IMR-90 (cell line): ENCODE data around the gene CNPY4. TPM values are rescaled to one million over a fixed set of nuclear protein-coding genes. Genes with fewer than 3 reads are reported as not detected.

Source experiments
- ATAC-seq: fragments of 200-7000 bp; cut with Tn5 transposase; 2 replicates; pipeline ENCODE4 v1.9.1; 2020; ENCODE audit warnings: low read depth, mild to moderate bottlenecking, moderate library complexity
- BruUV-seq: library from RNA; stranded (reverse); fragments of 400-500 nt; replicated peaks from 2 replicates; lab custom pipeline; 2021; lab: Mats Ljungman, UMichigan
- CTCF ChIA-PET: fragments of 300-600 bp; formaldehyde crosslinking; extraction: SDS; loops from one replicate; lab custom pipeline; 2021; ENCODE audit warnings: antibody characterized with exemption; lab: Yijun Ruan, JAX
- POLR2A ChIA-PET: fragments of 300-600 bp; sonication (Branson Sonifier 250); formaldehyde crosslinking; loops from one replicate; lab custom pipeline; 2022; ENCODE audit warnings: antibody characterized with exemption; ENCODE audit not compliant: unreplicated experiment; lab: Charles Lee
- DNase-seq: peaks from one replicate; pipeline ENCODE4 v3.0.0; 2013
- H2AFZ ChIP-seq: replicated peaks from 2 replicates; pipeline ENCODE3; 2013; ENCODE audit warnings: low read length, mild to moderate bottlenecking; ENCODE audit not compliant: poor library complexity
- H2AK5ac ChIP-seq: 2 replicates; pipeline ENCODE4 v1.6.1; 2013; ENCODE audit warnings: low read depth, low read length, inconsistent platforms
- H2AK9ac ChIP-seq: replicated peaks from 2 replicates; pipeline ENCODE3; 2013; ENCODE audit warnings: mild to moderate bottlenecking, low read depth, low read length, moderate library complexity; ENCODE audit not compliant: poor library complexity
- H2BK120ac ChIP-seq: 2 replicates; pipeline ENCODE4 v1.6.1; 2013; ENCODE audit warnings: low read depth, low read length, inconsistent platforms
- H2BK15ac ChIP-seq: 3 replicates; pipeline ENCODE4 v1.6.1; 2013; ENCODE audit warnings: low read depth, low read length, inconsistent platforms
- H2BK20ac ChIP-seq: 2 replicates; pipeline ENCODE4 v1.6.1; 2013; ENCODE audit warnings: low read depth, mild to moderate bottlenecking, inconsistent platforms, low read length, moderate library complexity
- H2BK5ac ChIP-seq: 2 replicates; pipeline ENCODE4 v1.6.1; 2013; ENCODE audit warnings: mild to moderate bottlenecking, low read depth, low read length, inconsistent platforms; ENCODE audit not compliant: poor library complexity, severe bottlenecking
- H3K14ac ChIP-seq: replicated peaks from 2 replicates; pipeline ENCODE4 v1.6.1; 2013; ENCODE audit warnings: low read depth, low read length, inconsistent platforms
- H3K18ac ChIP-seq: 2 replicates; pipeline ENCODE4 v1.6.1; 2013; ENCODE audit warnings: low read depth, low read length, control low read depth
- H3K23ac ChIP-seq: 2 replicates; pipeline ENCODE4 v1.6.1; 2013; ENCODE audit warnings: low read depth, low read length, inconsistent platforms
- H3K27ac ChIP-seq: 2 replicates; pipeline ENCODE4 v1.5.1; 2013; ENCODE audit warnings: mild to moderate bottlenecking, control low read depth, low read length; ENCODE audit not compliant: insufficient read depth
- H3K27me3 ChIP-seq: 2 replicates; pipeline ENCODE4 v1.6.1; 2013; ENCODE audit warnings: low read length; ENCODE audit not compliant: control insufficient read depth, insufficient read depth
- H3K36me3 ChIP-seq: 2 replicates; pipeline ENCODE4 v1.6.1; 2013; ENCODE audit warnings: low read length, mixed read lengths; ENCODE audit not compliant: control insufficient read depth, insufficient read depth
- H3K4ac ChIP-seq: 2 replicates; pipeline ENCODE4 v1.6.1; 2013; ENCODE audit warnings: low read depth, low read length, inconsistent platforms
- H3K4me1 ChIP-seq: 2 replicates; pipeline ENCODE4 v1.6.1; 2013; ENCODE audit warnings: low read length, mixed read lengths; ENCODE audit not compliant: control insufficient read depth, insufficient read depth
- H3K4me2 ChIP-seq: 2 replicates; pipeline ENCODE4 v1.6.1; 2013; ENCODE audit warnings: low read depth, mild to moderate bottlenecking, control low read depth, low read length, moderate library complexity
- H3K4me3 ChIP-seq: 2 replicates; pipeline ENCODE4 v1.5.1; 2013; ENCODE audit warnings: low read depth, mild to moderate bottlenecking, control low read depth, low read length, moderate library complexity; ENCODE audit not compliant: insufficient read depth
- H3K56ac ChIP-seq: 2 replicates; pipeline ENCODE4 v1.6.1; 2013; ENCODE audit warnings: low read length, inconsistent platforms; ENCODE audit not compliant: insufficient read depth; ENCODE audit errors: extremely low read depth
- H3K79me1 ChIP-seq, 2 experiments: 2 replicates each; pipeline ENCODE4 v1.6.1; 2013; ENCODE audit warnings: low read length in 2 of 2, inconsistent platforms in 1 of 2, low read depth in 1 of 2
- H3K9ac ChIP-seq: 2 replicates; pipeline ENCODE4 v1.6.1; 2013; ENCODE audit warnings: low read depth, low read length, control low read depth
- H3K9me1 ChIP-seq: 2 replicates; pipeline ENCODE4 v1.6.1; 2013; ENCODE audit warnings: low read length, inconsistent platforms; ENCODE audit not compliant: insufficient read depth
- H3K9me3 ChIP-seq: 2 replicates; pipeline ENCODE4 v1.6.1; 2013; ENCODE audit warnings: low read length; ENCODE audit not compliant: control insufficient read depth, insufficient read depth
- H4K20me1 ChIP-seq: 2 replicates; pipeline ENCODE4 v1.6.1; 2013; ENCODE audit warnings: low read length, inconsistent platforms; ENCODE audit not compliant: insufficient read depth
- H4K5ac ChIP-seq: 2 replicates; pipeline ENCODE4 v1.6.1; 2013; ENCODE audit warnings: mild to moderate bottlenecking, low read depth, low read length, control low read depth
- H4K8ac ChIP-seq, 2 experiments: 2 replicates each; pipeline ENCODE4 v1.6.1; 2013; ENCODE audit warnings: low read depth in 2 of 2, low read length in 2 of 2, control low read depth in 1 of 2, inconsistent platforms in 1 of 2
- H4K91ac ChIP-seq: 2 replicates; pipeline ENCODE4 v1.6.1; 2013; ENCODE audit warnings: low read depth, low read length, inconsistent platforms; ENCODE audit not compliant: insufficient read depth
- BHLHE40 ChIP-seq: fragments of 150-350 bp; IDR thresholded peaks from 2 replicates; pipeline ENCODE4 v1.6.1; 2016; ENCODE audit warnings: mild to moderate bottlenecking, low read depth, low read length
- RFX5 ChIP-seq: IDR thresholded peaks from 2 replicates; pipeline ENCODE4 v1.8.0; 2012; ENCODE audit warnings: low read depth, mild to moderate bottlenecking, low read length, moderate library complexity
- WGBS, 2 experiments: methylation state at CpG; one replicate each; pipeline versions ENCODE4 v1.1.5 to v1.1.7; 2013; ENCODE audit warnings: missing lambda C conversion rate in 2 of 2; ENCODE audit not compliant: insufficient read length in 1 of 2; ENCODE audit errors: extremely low coverage in 2 of 2; 5-methylcytosine and 5-hydroxymethylcytosine counted together
- dilution Hi-C: fragments of 300-500 bp; cut with HindIII; formaldehyde crosslinking; loops from one replicate; pipeline ENCODE4 v1.14.3; 2018; ENCODE audit warnings: low sequenced_read_pairs; ENCODE audit not compliant: unreplicated experiment
- in situ Hi-C: fragments of 300-500 bp; cut with MboI; formaldehyde crosslinking; loops from 3 replicates; pipeline ENCODE4 v1.14.3; 2019; ENCODE audit warnings: low sequenced_read_pairs, inconsistent platforms, mixed read lengths
- intact Hi-C: fragments of 100-400 bp; cut with micrococcal nuclease; formaldehyde crosslinking; loops from 2 replicates; pipeline ENCODE4 v1.10.0; 2022
- polyA plus RNA-seq, 3 experiments: library from polyadenylated mRNA; depleted of rRNA; stranded (reverse); fragments of >200 nt; gene quantifications; 2 replicates each; pipeline ENCODE4 v1.2.3, GENCODE V29; 2012; ENCODE audit warnings: low replicate concordance in 1 of 3
- total RNA-seq: library from RNA; depleted of rRNA; stranded (reverse); fragments of >200 nt; gene quantifications from 2 replicates; pipeline ENCODE4 v1.2.3, GENCODE V29; 2012

Gene CNPY4
- total and polyA plus RNA-seq, 2 of the 4 experiments (the other 2 are of a cell fraction) = 13.3 to 21.9 TPM

GRCh38 chr7:100080907-100081534, 38.4 kb upstream of the CNPY4 start:
- ChIA-PET CTCF (no interaction called here), POLR2A (interaction anchor here (0.6 kb wide), 1 partner anchor 66 kb away, joined by 19 read pairs; the partner anchor contains the start of gene ZKSCAN1)
- 1% methylated on average over 16 of the region's 34 CpGs; no CpG with 5 or more reads in 1 of the 2 experiments for WGBS, 2 experiments
- Histone ChIP-seq H3K4ac (peak overlapping the region; percentile 98), H3K56ac (peak overlapping the region; percentile 83), H3K36me3 (peaks cover 28% of the 10 kb centered on the region), H3K9ac (peak overlapping the region; percentile 87), H2BK5ac (peak overlapping the region; percentile 78), H3K4me3 (peak overlapping the region; percentile 73), H2AK9ac (peak overlapping the region; percentile 99), H4K8ac (peak overlapping the region; percentile 36 to 96), H3K4me2 (peak overlapping the region; percentile 89), H4K91ac (peak overlapping the region; percentile 93), H3K27ac (peak overlapping the region; percentile 87), H2BK15ac (no peak overlapping the region; the same call in 2 of the 3 replicates), H3K9me3 (peaks cover 2% of the 10 kb centered on the region; the same call in 1 of the 2 replicates), H3K9me1 (peaks cover 9% of the 10 kb centered on the region), H3K23ac (peak overlapping the region; percentile 73), H2BK20ac (no peak overlapping the region), H4K5ac (peak overlapping the region; percentile 56), H2AK5ac (peak overlapping the region; percentile 84; the same call in 1 of the 2 replicates), H4K20me1 (peaks cover 21% of the 10 kb centered on the region), H3K4me1 (peaks cover 8% of the 10 kb centered on the region), H3K14ac (peak overlapping the region; percentile 91), H2BK120ac (peak overlapping the region; percentile 66; the same call in 1 of the 2 replicates), H3K27me3 (no peaks in the 10 kb centered on the region), H3K18ac (no peak overlapping the region; the same call in 1 of the 2 replicates), H3K79me1 (peaks cover 11 to 39% of the 10 kb centered on the region in 2 experiments), H2AFZ (peak overlapping the region; percentile 97)
- peak; percentile 56 for DNase-seq
- BruUV-seq = TSS peak; percentile 55
- intact Hi-C loops = loop anchor here (1.0 kb wide), 1 partner anchor 87 kb away; no protein-coding TSS in a partner anchor
- ATAC-seq = peak; percentile 38
- dilution Hi-C loops = no loop called here
- TF ChIP-seq RFX5 (no peak), BHLHE40 (0 out of 2 replicates have a peak, but pooled peaks have one; percentile 10)
- in situ Hi-C loops = no loop called here
